Hematopoietic multipotent progenitor cell treated with erythropoietin and hydrocortisone succinate and interleukin-3 and kit ligand, for 8 days (in vitro differentiated cells): ENCODE results near the gene NSD1.
"Not testable (repeated sequence)": the region's sequence is repeated elsewhere in the genome, so short reads cannot be mapped to it uniquely, and the experiment has no call there.

ENCODE experiments used
- DNase-seq: peaks from one replicate; pipeline ENCODE4 v3.0.0-alpha.2; 2015

Gene NSD1

DNA sequence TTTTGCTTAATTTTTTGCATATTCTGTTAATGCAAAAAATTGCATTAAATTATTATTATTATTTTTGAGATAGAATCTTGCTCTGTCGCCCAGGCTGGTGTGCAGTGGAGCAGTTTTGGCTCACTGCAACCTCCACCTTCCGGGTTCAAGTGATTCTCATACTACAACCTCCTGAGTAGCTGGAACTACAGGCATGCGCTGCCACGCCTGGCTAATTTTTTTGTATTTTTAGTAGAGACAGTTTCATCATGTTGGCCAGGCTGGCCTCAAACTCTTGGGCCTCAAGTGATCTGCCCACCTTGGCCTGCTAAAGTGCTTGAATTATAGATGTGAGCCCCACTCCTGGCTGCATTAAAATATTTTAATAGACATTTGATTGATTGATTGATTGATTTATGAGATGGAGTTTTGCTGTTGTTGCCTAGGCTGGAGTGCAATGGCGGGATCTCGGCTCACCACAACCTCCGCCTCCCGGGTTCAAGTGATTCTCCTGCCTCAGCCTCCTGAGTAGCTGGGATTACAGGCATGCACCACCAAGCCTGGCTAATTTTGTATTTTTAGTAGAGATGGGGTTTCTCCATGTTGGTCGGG is 44.4 kb downstream of the NSD1 start:
- not testable (repeated sequence) for DNase-seq

DNA sequence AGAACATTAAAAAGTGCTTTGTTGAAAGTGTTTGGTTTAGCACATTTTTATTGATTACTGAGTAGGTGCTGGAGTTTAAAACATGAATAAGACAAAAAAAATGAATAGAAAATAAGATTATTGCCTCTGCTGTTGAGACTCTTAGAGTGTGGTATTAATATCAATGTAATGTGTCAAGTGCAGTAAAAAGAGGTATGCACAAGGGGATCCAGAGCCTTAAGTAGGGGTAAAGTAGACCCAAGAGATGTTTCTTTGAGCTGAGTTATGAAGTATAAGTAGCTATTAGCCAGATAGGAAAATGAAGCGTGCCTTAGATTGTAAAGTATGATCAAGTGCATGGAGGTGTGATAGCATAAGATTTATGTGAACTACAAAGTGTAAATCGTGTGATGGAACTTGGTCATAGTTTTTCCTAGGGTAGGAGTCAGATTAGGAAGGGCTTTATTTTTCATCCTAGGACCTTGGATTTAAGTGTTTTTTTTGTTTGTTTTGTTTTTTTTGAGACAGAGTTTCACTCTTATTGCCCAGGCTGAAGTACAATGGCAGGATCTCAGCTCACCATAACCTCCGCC is 45.2 kb downstream of the NSD1 start:
- DNase-seq = no peak

- no peak for DNase-seq
Observed at GRCh38 chr5:177179431-177179830, 45.9 kb downstream of the NSD1 start.

- no peak for DNase-seq
Observed at GRCh38 chr5:177183142-177183541, 49.6 kb downstream of the NSD1 start.

DNA sequence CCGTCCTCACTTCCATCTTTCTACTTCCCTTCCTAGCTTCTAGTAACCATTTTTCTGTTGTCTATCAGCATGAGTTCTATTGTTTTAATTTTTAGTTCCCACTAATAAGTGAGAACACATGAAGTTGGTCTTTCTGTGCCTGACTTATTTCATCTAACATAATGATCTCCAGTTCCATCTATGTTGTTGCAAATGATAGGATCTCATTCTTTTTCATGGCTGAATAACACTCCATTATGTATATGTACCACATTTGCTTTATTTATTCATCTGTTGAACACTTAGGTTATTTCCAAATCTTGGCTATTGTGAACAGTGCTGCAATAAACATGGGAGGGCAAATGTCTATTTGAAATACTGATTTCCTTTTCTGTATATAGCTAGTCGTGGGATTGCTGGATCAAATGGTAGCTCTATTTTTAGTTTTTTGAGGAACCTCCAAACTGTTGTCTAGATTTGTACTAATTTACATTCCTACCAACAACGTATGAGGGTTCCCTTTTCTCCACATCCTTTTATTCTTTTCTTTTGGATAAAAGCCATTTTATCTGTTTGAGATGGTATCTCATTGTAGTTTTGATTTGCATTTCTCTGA is 50.3 kb downstream of the NSD1 start:
- DNase-seq = no peak

GRCh38 chr5:177185993-177186392 is 52.4 kb downstream of the NSD1 start:
- no peak for DNase-seq

DNA sequence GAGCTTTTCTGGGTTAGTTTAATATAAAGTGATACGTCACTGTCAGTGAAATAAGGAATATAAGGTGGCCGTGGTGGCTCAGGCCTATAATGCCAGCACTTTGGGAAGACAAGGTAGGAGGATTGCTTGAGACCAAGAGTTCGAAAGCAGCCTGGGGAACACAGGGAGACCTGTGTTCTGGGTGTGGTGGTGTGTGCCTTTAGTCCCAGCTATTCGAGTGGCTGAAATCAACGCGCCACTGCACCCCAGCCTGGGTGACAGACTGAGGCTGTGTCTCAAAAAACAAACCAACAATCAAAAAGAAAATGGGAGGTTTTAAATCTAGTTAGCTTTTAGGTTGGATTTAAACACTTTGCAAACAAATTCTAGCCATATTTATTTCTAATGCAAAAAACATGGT is 53.1 kb downstream of the NSD1 start:
- DNase-seq = no peak

DNA sequence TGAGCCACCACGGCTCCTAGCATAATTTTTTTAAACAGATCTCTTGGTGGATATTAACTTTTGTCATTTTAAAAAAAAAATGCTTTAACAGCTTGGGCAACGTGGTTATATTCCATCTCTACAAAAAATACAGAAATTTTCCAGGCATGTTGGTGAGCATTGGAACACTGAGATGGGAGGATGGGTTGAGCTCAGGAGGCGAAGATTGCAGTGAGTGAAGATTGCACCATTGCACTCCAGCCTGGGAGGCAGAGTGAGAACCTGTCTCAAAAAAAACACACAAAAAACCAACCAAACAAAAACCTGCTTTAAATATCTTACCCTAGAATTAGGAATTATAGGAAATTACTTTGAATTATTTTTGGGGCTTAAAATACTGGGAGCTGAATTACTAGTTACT is 55.2 kb downstream of the NSD1 start:
- no peak for DNase-seq

DNA sequence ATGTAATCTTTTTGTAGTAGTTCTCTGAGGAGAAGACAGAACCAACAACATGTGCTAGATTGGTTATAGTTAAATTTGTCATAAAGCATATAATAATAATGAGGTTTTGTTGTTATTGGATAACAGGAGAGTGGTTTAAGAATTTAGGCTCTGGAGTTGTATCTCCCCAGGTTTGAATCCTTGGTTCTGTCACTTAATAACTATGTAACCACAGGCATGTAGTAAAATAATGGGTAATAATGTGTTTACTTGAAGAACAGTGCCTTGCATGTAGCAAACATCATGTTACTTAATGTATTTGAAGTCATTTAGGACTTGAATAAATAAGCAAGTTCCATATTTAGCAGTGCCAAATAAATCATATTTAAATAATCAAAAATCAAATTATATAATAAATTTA is 55.8 kb downstream of the NSD1 start:
- DNase-seq = no peak

GRCh38 chr5:177189965-177190364 is 56.4 kb downstream of the NSD1 start:
- no peak for DNase-seq

DNA sequence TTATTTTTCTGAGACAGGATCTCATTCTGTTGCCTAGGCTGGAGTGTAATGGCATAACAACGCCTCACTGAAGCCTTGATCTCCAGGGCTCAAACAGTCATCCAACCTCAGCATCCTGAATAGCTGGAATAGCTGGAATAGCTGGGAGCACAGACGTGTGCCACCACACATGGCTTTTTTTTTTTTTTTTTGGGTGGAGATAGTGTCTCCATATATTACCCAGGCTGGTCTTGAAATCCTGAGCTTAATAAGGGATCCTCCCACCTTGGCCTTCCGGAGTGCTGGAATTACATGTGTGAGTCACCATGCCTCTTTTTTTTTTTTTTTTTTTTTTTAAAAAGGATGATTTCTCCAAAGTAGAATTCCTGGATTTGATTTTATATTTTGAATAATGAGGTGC is 60.7 kb downstream of the NSD1 start:
- no peak for DNase-seq

DNA sequence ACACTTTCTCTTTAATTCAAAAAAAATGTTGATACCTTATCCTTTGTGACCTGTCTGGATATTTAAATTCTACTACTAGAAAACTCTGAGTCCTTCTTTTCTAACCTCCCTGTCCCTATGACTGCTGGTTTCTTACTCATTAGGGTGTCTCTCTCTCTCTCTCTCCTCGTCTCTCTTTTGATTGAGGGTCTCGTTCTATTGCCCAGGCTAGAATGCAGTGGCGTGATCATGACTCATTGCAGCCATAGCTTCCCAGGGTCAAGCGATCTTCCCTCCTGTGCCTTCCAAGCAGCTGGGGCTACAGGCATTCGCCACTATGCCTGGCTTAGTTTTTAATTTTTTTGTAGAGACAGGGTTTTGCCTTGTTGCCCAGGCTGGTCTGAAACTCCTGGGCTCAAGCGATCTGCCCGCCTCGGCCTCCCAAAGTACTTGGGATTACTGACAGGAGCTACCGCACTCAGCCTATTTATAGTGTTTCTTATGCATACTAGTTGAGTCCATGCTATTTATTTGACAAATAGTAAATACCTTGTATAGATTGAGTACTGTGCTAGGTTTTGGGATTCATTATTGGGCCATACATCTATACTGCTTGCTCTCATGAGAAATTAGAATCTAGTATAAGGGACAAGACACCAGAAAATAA is 61.9 kb downstream of the NSD1 start:
- DNase-seq = no peak

DNA sequence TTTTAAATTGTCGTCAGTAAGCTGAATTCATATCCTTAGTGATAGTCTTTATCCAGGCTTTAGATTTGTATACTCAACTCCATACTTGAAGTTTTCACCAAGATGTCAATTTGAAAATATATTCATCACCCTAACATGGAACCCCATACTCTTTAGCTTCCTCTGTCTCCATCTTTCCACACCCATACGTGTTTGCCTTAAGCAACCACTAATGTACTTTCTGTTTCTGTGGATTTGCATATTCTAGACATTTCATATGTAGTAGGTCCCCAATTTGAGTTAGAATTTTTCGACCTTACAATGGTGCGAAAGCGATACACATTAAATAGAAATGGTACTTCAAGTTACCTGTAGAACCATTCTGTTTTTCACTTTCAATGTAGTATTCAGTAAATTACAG is 65.2 kb downstream of the NSD1 start:
- DNase-seq = no peak

GRCh38 chr5:177204281-177204680 is 70.7 kb downstream of the NSD1 start:
- no peak for DNase-seq

GRCh38 chr5:177209610-177210009 is 76.0 kb downstream of the NSD1 start:
- DNase-seq = no peak

DNA sequence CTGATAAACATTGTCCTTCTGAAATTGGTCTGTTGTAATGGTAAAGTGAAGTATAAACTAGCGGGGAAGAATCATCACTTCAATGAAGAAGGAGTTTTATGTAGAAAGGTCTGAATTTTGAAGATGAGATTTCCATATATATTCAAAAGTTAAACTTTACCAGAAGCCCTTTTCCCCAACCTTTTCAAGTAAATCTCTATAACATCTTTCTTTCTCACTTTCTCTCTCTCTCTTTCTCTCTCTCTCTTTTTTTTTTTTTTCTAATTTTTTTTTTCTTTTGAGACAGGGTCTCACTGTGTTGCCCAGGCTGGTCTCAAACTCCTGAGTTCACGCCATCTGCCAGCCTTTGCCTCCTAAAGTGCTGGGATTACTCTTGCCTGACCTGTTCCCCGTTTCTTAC is 78.7 kb downstream of the NSD1 start:
- no peak for DNase-seq

GRCh38 chr5:177220576-177220975 is 87.0 kb downstream of the NSD1 start:
- no peak for DNase-seq

DNA sequence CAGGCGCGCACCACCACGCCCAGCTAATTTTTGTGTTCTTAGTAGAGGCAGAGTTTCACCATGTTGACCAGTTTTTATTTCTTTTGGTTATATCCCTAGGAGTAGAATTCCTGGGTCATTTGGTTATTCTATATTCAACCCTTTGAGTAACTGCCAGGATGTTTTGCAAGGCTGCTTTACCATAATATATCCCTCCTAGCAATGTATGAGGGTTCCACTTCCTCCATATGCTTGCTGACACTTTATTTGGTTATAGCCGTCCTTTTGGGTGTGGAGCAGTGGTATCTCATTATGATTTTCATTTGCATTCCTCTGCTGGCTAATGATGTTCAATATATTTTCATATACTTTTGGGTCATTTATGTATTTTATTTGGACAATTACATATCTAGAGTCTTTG is 88.7 kb downstream of the NSD1 start:
- DNase-seq = no peak

DNA sequence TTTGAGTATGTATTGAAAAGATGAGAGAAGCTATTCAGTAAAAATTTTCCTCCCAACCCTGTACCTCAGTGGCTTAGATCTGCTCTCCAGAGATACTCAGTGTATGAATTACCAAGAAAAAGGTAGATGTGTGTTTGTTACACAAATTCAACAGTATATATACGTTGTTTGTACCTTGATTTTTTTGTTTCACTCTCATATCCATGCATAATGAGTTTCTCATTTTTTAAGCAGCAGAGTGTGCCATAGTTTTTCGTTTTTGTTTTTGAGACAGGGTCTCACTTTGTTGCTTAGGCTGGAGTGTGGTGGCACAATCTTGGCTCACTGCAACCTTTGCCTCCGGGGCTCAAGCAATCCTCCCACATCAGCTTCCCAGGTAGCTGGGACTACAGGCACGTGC is 92.2 kb downstream of the NSD1 start:
- no peak for DNase-seq

- DNase-seq = no peak
Observed at GRCh38 chr5:177226860-177227259, 93.3 kb downstream of the NSD1 start.

DNA sequence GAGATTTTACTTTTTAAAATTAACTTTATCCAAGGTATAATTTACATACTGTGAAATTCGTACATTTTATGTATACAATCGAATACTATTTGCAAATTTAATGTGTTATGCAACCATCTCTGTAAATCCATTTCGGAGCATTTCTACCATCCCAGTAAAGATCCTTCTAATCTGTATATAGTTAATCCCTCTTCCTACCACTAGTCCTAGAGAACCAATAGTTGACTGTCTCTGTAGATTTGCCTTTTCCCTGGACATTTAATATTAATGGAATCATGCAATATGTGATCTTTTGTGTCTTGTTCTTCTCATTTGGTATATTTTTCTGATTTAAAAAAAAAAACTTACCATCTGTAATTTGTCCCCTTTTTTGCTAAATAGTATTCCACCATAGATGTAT is 95.2 kb downstream of the NSD1 start:
- no peak for DNase-seq

DNA sequence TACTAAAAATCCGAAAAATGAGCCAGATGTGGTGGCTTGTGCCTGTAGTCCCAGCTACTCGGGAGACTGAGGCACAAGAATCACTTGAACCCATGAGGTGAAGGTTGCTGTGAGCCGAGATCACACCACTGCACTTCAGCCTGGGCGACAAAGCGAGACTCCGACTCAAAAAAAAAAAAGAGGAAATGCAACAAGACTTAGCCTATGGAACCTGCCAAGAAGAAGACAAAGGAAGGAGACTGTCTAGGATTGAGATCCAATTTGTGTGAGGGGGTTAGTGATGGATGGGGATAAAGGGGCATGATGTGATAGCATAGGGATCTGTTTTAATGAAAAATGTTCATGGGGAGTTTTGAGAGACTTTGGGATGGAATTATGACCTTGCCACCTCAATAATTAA is 97.1 kb downstream of the NSD1 start:
- DNase-seq = no peak

DNA sequence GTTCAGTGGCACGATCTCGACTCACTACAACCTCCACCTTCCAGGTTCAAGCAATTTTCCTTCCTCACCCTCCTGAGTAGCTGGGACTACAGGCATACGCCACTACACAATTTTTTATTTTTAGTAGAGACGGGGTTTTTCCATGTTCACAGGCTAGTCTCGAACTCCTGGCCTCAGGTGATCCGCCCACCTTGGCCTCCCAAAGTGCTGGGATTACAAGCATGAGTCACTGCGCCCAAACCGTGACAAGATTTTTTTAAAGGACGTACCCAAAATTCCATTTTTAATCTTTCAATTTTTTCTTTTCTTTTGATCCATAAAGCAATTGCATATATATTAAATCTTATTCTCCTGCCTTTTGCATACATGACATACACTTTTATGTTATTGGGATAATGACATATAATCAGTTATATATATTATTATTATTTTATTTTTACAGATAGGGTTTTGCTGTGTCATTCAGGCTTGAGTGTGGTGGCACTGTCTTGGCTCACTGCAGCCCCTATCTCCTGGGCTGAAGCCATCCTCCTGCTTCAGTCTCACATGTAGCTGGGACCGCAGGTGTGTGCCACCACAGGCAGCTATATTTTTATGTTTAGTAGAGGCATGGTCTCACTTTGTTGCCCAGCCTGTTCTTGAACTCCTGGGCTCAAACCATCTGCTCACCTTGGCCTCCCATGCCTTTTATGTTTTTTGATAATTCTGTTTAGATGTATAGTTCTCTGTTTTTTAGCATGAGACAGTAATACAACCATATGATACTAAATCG is 98.1 kb downstream of the NSD1 start:
- DNase-seq = no peak

DNA sequence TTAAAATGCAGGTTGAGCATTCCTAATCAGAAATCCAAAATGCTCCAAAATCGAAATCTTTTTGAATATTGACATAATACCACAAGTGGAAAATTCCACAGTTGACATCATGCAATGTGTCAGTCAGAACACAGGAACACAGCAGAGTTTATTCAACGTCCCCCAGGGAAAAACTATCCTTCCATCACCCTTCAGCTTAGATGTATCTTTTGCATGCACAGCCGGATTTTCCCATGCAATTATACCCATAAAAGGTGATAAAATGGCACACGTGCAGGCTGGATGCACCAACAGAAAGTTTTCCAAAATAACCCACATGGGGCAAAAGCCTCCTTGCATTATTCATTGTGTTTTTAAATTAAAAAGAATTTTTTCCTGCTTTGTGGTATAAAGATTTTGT is 98.8 kb downstream of the NSD1 start:
- no peak for DNase-seq
